ENCODE results near the gene CTAG1B.
"Not testable (repeated sequence)": the region's sequence is repeated elsewhere in the genome, so short reads cannot be mapped to it uniquely, and the experiment has no call there.

The CTAG1B gene

GRCh38 chrX:154619182-154619581 is at the start of gene CTAG1B:
Gene CTAG1B, minus strand, starts transcription at chrX:154619282. Its CDS starts 64 bp downstream, at chrX:154619218.
- FAIRE-seq = not testable (repeated sequence)

GRCh38 chrX:154661899-154662298 is 42.8 kb upstream of the CTAG1B start:
- no peak for FAIRE-seq

- no peak for FAIRE-seq
Observed at GRCh38 chrX:154661170-154661569, 42.1 kb upstream of the CTAG1B start.

- FAIRE-seq = no peak
Observed at GRCh38 chrX:154660541-154660940, 41.5 kb upstream of the CTAG1B start.

GRCh38 chrX:154658957-154659356 is 39.9 kb upstream of the CTAG1B start:
- no peak for FAIRE-seq

- no peak for FAIRE-seq
Observed at GRCh38 chrX:154658187-154658586, 39.1 kb upstream of the CTAG1B start.

- FAIRE-seq = no peak
Observed at GRCh38 chrX:154657226-154657805, 38.2 kb upstream of the CTAG1B start.

- no peak for FAIRE-seq
Observed at GRCh38 chrX:154655786-154656185, 36.7 kb upstream of the CTAG1B start.

GRCh38 chrX:154655346-154655745 is 36.3 kb upstream of the CTAG1B start:
- no peak for FAIRE-seq

GRCh38 chrX:154654925-154655324 is 35.8 kb upstream of the CTAG1B start:
- no peak for FAIRE-seq

- no peak for FAIRE-seq
Observed at GRCh38 chrX:154654372-154654771, 35.3 kb upstream of the CTAG1B start.

- FAIRE-seq = not testable (repeated sequence)
Observed at GRCh38 chrX:154653413-154653812, 34.3 kb upstream of the CTAG1B start, which contains the start of gene CTAG2. Gene CTAG2, minus strand, starts transcription at chrX:154653579. Its CDS starts 64 bp downstream, at chrX:154653515.

- FAIRE-seq = no peak
Observed at GRCh38 chrX:154653048-154653401, 33.9 kb upstream of the CTAG1B start.

GRCh38 chrX:154652311-154653047 is 33.4 kb upstream of the CTAG1B start:
- FAIRE-seq = no peak

- no peak for FAIRE-seq
Observed at GRCh38 chrX:154650221-154650510, 31.1 kb upstream of the CTAG1B start.

GRCh38 chrX:154649503-154650220 is 30.6 kb upstream of the CTAG1B start:
- no peak for FAIRE-seq

GRCh38 chrX:154648931-154649330 is 29.8 kb upstream of the CTAG1B start:
- FAIRE-seq = no peak

GRCh38 chrX:154645745-154646378 is 26.8 kb upstream of the CTAG1B start:
- not testable (repeated sequence) for FAIRE-seq

- not testable (repeated sequence) for FAIRE-seq
Observed at GRCh38 chrX:154643708-154644107, 24.6 kb upstream of the CTAG1B start.

GRCh38 chrX:154641740-154642139 is 22.7 kb upstream of the CTAG1B start:
- not testable (repeated sequence) for FAIRE-seq

- FAIRE-seq = not testable (repeated sequence)
Observed at GRCh38 chrX:154633661-154634060, 14.6 kb upstream of the CTAG1B start.

GRCh38 chrX:154630949-154631348 is 11.9 kb upstream of the CTAG1B start:
- not testable (repeated sequence) for FAIRE-seq

- not testable (repeated sequence) for FAIRE-seq
Observed at GRCh38 chrX:154628960-154629359, 9.9 kb upstream of the CTAG1B start.

Measured in islet of Langerhans (tissue), 1 donor.